Measurements from ENCODE around the gene CACNA1H.
"Not testable (repeated sequence)": the region's sequence is repeated elsewhere in the genome, so short reads cannot be mapped to it uniquely, and the experiment has no call there.

The CACNA1H gene

DNA sequence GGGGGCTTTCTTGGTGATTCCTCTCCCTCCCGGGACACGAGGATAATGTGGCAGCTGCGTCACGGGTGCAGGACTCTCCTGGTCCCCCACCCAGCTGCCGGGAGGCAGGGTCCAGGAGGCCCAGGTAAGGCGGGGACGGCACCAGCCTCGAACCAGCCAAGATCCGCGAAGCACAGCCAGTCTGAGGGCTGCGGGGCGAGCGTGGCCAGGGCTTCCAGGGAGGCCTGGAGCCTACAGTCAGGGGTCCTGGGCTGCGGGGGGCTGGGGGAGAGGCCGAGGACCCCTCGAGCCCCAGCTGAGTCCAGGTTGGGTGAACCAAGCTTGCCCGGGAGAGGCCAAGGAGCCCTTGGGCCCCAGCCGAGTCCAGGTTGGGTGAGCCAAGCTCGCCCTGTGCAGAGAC lies 112.9 kb downstream of the CACNA1H start:
- TF ChIP-seq MYC (IDR thresholded peaks at IDR 0.05; ENCODE audit: low read depth, low read length) = no peak
- TF ChIP-seq POLR2A (IDR thresholded peaks at IDR 0.05; ENCODE audit: extremely low read depth, insufficient read length) = no peak
- TF ChIP-seq CTCF (IDR thresholded peaks at IDR 0.05; ENCODE audit: low read depth, low read length) = no peak
- no peak for TF ChIP-seq MAX (IDR thresholded peaks at IDR 0.05; ENCODE audit: low read depth, low read length)
- H3K4me3 ChIP-seq (ENCODE audit: low read depth, low read length) = no peak overlapping the region
- DNase-seq (ENCODE audit: low read depth) = no peak

GRCh38 chr16:1269418-1269817 lies 116.5 kb downstream of the CACNA1H start:
- not testable (repeated sequence) for H3K4me3 ChIP-seq (ENCODE audit: low read depth, low read length); DNase-seq (ENCODE audit: low read depth)

DNA sequence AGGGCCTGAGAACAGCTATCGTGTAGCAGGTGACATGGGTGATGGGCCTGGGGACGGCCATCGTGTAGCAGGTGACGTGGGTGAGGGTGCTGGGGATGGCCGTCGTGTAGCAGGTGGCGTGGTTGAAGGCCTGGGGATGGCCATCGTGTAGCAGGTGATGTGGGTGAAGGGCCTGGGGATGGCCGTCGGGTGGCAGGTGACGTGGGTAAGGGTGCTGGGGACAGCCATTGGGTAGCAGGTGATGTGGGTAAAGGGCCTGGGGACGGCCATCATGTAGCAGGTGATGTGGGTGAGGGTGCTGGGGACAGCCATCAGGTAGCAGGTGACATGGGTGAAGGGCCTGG lies 118.4 kb downstream of the CACNA1H start:
- no peak overlapping the region for H3K4me3 ChIP-seq (ENCODE audit: low read depth, low read length)
- no peak for DNase-seq (ENCODE audit: low read depth)
- TF ChIP-seq CTCF (IDR thresholded peaks at IDR 0.05; ENCODE audit: low read depth, low read length) (no peak), POLR2A (IDR thresholded peaks at IDR 0.05; ENCODE audit: extremely low read depth, insufficient read length) (no peak), MYC (IDR thresholded peaks at IDR 0.05; ENCODE audit: low read depth, low read length) (no peak), MAX (IDR thresholded peaks at IDR 0.05; ENCODE audit: low read depth, low read length) (no peak)
